HepG2 (cell line): ENCODE results near the gene USF1. TPM values are rescaled to one million over a fixed set of nuclear protein-coding genes. Genes with fewer than 3 reads are reported as not detected.
A peak's percentile ranks its signal among the peaks of the same experiment; 100 is the strongest.

ENCODE experiments used
- BHLHE40 ChIP-seq: IDR thresholded peaks from 2 replicates; pipeline ENCODE4 v1.6.1; 2011; ENCODE audit warnings: low read length, improper control_type of control experiment
- DMAP1 ChIP-seq: IDR thresholded peaks from 2 replicates; pipeline ENCODE4 v1.6.1; 2016
- DR1 ChIP-seq: sonication (generic); formaldehyde crosslinking; IDR thresholded peaks from 2 replicates; pipeline ENCODE4 v1.8.0; 2021; ENCODE audit warnings: mild to moderate bottlenecking, missing genetic modification reagents, inconsistent platforms
- ETV5 ChIP-seq: IDR thresholded peaks from 2 replicates; pipeline ENCODE4 v1.6.1; 2018; ENCODE audit warnings: missing biosample characterization, missing genetic modification reagents, inconsistent platforms, borderline replicate concordance
- GTF2F1 ChIP-seq: fragments of 150-350 bp; IDR thresholded peaks from 2 replicates; pipeline ENCODE4 v1.6.1; 2014; ENCODE audit warnings: low read length
- HIVEP1 ChIP-seq: sonication (generic); formaldehyde crosslinking; IDR thresholded peaks from 2 replicates; pipeline ENCODE4 v1.4.0; 2020; ENCODE audit warnings: mild to moderate bottlenecking, missing genetic modification reagents
- JARID2 ChIP-seq: sonication (generic); formaldehyde crosslinking; IDR thresholded peaks from 2 replicates; pipeline ENCODE4 v1.8.1; 2023; ENCODE audit warnings: missing genetic modification reagents, inconsistent platforms; ENCODE audit not compliant: insufficient replicate concordance
- MED1 ChIP-seq: sonication (generic); formaldehyde crosslinking; IDR thresholded peaks from 2 replicates; pipeline ENCODE4 v1.4.0; 2020; ENCODE audit warnings: missing genetic modification reagents
- MEIS2 ChIP-seq: sonication (generic); formaldehyde crosslinking; IDR thresholded peaks from 2 replicates; pipeline ENCODE4 v1.9.0; 2021; ENCODE audit warnings: mild to moderate bottlenecking, missing genetic modification reagents
- MNT ChIP-seq: fragments of 450-650 bp; IDR thresholded peaks from 2 replicates; pipeline ENCODE4 v1.6.1; 2016
- MXI1 ChIP-seq: IDR thresholded peaks from 3 replicates; pipeline ENCODE4 v1.6.1; 2012; ENCODE audit warnings: low read depth, low read length, inconsistent platforms, borderline replicate concordance
- PTBP1 ChIP-seq: fragments of 200-400 bp; formaldehyde crosslinking; IDR thresholded peaks from 2 replicates; pipeline ENCODE4 v1.6.1; 2018; ENCODE audit warnings: low read length, low read depth; ENCODE audit not compliant: poor library complexity, severe bottlenecking
- SP5 ChIP-seq: IDR thresholded peaks from 2 replicates; pipeline ENCODE4 v1.6.1; 2016; ENCODE audit warnings: low read depth, borderline replicate concordance
- SUZ12 ChIP-seq: fragments of 150-350 bp; IDR thresholded peaks from 2 replicates; pipeline ENCODE4 v1.6.1; 2014; ENCODE audit warnings: low read depth, low read length
- ZEB1 ChIP-seq: IDR thresholded peaks from 2 replicates; pipeline ENCODE4 v1.6.1; 2012; ENCODE audit warnings: mild to moderate bottlenecking, low read depth, inconsistent platforms; ENCODE audit not compliant: insufficient replicate concordance
- ZNF124 ChIP-seq: sonication (generic); formaldehyde crosslinking; IDR thresholded peaks from 2 replicates; pipeline ENCODE4 v1.4.0; 2020; ENCODE audit warnings: missing genetic modification reagents
- ZNF143 ChIP-seq: sonication (generic); formaldehyde crosslinking; IDR thresholded peaks from 2 replicates; pipeline ENCODE4 v1.4.0; 2020; ENCODE audit warnings: missing genetic modification reagents
- ZNF205 ChIP-seq: IDR thresholded peaks from 2 replicates; pipeline ENCODE4 v1.6.1; 2018; ENCODE audit warnings: missing biosample characterization, missing genetic modification reagents
- ZNF343 ChIP-seq: sonication (generic); formaldehyde crosslinking; IDR thresholded peaks from 2 replicates; pipeline ENCODE4 v1.4.0; 2020; ENCODE audit warnings: mild to moderate bottlenecking, missing genetic modification reagents
- ZNF430 ChIP-seq: sonication (generic); formaldehyde crosslinking; IDR thresholded peaks from 2 replicates; pipeline ENCODE4 v1.9.0; 2021; ENCODE audit warnings: mild to moderate bottlenecking, missing genetic modification reagents
- ZNF510 ChIP-seq: sonication (generic); formaldehyde crosslinking; IDR thresholded peaks from 2 replicates; pipeline ENCODE4 v1.4.0; 2020; ENCODE audit warnings: low read depth, mild to moderate bottlenecking, missing genetic modification reagents
- ZNF550 ChIP-seq: sonication (generic); formaldehyde crosslinking; IDR thresholded peaks from 2 replicates; pipeline ENCODE4 v1.4.0; 2020; ENCODE audit warnings: mild to moderate bottlenecking, missing genetic modification reagents, borderline replicate concordance
- ZNF629 ChIP-seq: sonication (generic); formaldehyde crosslinking; conservative IDR thresholded peaks from 2 replicates; pipeline ENCODE4 v1.5.0; 2020; ENCODE audit warnings: missing genetic modification reagents
- ZNF879 ChIP-seq: sonication (generic); formaldehyde crosslinking; IDR thresholded peaks from 2 replicates; pipeline ENCODE4 v1.8.1; 2023; ENCODE audit warnings: missing genetic modification reagents
- ZSCAN30 ChIP-seq: sonication (generic); formaldehyde crosslinking; IDR thresholded peaks from 2 replicates; pipeline ENCODE4 v1.5.0; 2020; ENCODE audit warnings: mild to moderate bottlenecking, missing genetic modification reagents
- polyA plus RNA-seq, 8 experiments: library from polyadenylated mRNA; depleted of rRNA in 3 of 8; stranded (reverse) in 7 of 8; unstranded in 1 of 8; fragments of >200 nt; fragmentation: Illumina TruSeq in 4 of 8; extraction: Trizol in 4 of 8; gene quantifications; 2 replicates each; pipeline versions ENCODE4 v1.2.1 to v1.2.3, GENCODE V29; 2011 to 2016; ENCODE audit warnings: low read depth in 4 of 8, missing spikeins in 1 of 8, mixed read lengths in 1 of 8; ENCODE audit not compliant: insufficient read depth in 1 of 8
- total RNA-seq, 5 experiments: library from RNA; depleted of rRNA; stranded (reverse); fragments of >200 nt; fragmentation: Illumina TruSeq; extraction: Trizol; gene quantifications; 2 replicates each; pipeline ENCODE4 v1.2.3, GENCODE V29; 2016; ENCODE audit warnings: low read depth in 1 of 5
- TF ChIP-seq, protein P1 (sequence below): sonication (generic); formaldehyde crosslinking; IDR thresholded peaks from 2 replicates; pipeline ENCODE4 v1.4.0; 2020; ENCODE audit warnings: missing genetic modification reagents
- TF ChIP-seq, protein P2 (sequence below): sonication (generic); formaldehyde crosslinking; conservative IDR thresholded peaks from 2 replicates; pipeline ENCODE4 v1.8.0; 2022; ENCODE audit warnings: mild to moderate bottlenecking, moderate library complexity, missing genetic modification reagents

USF1 gene
- total and polyA plus RNA-seq, 2 of the 13 experiments (the other 11 are each of a cell fraction or from before 2014, with no cell fraction given): 26.9 to 39.4 TPM

GRCh38 chr1:161045736-161046604 lies at the start of gene USF1 (continued):
- TF ChIP-seq, protein P1, sequence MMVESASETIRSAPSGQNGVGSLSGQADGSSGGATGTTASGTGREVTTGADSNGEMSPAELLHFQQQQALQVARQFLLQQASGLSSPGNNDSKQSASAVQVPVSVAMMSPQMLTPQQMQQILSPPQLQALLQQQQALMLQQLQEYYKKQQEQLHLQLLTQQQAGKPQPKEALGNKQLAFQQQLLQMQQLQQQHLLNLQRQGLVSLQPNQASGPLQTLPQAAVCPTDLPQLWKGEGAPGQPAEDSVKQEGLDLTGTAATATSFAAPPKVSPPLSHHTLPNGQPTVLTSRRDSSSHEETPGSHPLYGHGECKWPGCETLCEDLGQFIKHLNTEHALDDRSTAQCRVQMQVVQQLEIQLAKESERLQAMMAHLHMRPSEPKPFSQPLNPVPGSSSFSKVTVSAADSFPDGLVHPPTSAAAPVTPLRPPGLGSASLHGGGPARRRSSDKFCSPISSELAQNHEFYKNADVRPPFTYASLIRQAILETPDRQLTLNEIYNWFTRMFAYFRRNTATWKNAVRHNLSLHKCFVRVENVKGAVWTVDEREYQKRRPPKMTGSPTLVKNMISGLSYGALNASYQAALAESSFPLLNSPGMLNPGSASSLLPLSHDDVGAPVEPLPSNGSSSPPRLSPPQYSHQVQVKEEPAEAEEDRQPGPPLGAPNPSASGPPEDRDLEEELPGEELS (CRISPR knock-in tag): no peak
- TF ChIP-seq ZNF550 (CRISPR knock-in tag) (no peak), ZNF205 (CRISPR knock-in tag) (no peak), ZNF510 (CRISPR knock-in tag) (peak; percentile 75; the same call in 1 of the 2 replicates), ZNF629 (CRISPR knock-in tag) (no peak), ZSCAN30 (CRISPR knock-in tag) (0 out of 2 replicates have a peak, but pooled peaks have one; percentile 37), JARID2 (CRISPR knock-in tag) (no peak), HIVEP1 (peak; percentile 66; the same call in 1 of the 2 replicates), BHLHE40 (no peak), ZNF343 (CRISPR knock-in tag) (0 out of 2 replicates have a peak, but pooled peaks have one; percentile 49), GTF2F1 (no peak), SUZ12 (no peak), SP5 (peak; percentile 55; the same call in 1 of the 2 replicates), ZNF430 (CRISPR knock-in tag) (peak; percentile 77), ETV5 (CRISPR knock-in tag) (peak; percentile 54; the same call in 1 of the 2 replicates), ZNF879 (no peak), PTBP1 (no peak), ZEB1 (peak; percentile 69), MEIS2 (peak; percentile 36; the same call in 1 of the 2 replicates), DR1 (CRISPR knock-in tag) (no peak), MED1 (peak; percentile 44; the same call in 1 of the 2 replicates), MNT (no peak), MXI1 (peak; percentile 56; the same call in 1 of the 3 replicates), ZNF143 (CRISPR knock-in tag) (peak; percentile 71), DMAP1 (CRISPR knock-in tag) (peak; percentile 45), ZNF124 (no peak)
- TF ChIP-seq, protein P2, sequence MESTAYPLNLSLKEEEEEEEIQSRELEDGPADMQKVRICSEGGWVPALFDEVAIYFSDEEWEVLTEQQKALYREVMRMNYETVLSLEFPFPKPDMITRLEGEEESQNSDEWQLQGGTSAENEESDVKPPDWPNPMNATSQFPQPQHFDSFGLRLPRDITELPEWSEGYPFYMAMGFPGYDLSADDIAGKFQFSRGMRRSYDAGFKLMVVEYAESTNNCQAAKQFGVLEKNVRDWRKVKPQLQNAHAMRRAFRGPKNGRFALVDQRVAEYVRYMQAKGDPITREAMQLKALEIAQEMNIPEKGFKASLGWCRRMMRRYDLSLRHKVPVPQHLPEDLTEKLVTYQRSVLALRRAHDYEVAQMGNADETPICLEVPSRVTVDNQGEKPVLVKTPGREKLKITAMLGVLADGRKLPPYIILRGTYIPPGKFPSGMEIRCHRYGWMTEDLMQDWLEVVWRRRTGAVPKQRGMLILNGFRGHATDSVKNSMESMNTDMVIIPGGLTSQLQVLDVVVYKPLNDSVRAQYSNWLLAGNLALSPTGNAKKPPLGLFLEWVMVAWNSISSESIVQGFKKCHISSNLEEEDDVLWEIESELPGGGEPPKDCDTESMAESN (CRISPR knock-in tag): 0 out of 2 replicates have a peak, but pooled peaks have one; percentile 5
